HG03103 (cell line): ENCODE measurements around the gene CDKN1C.
"Not testable (repeated sequence)": the region's sequence is repeated elsewhere in the genome, so short reads cannot be mapped to it uniquely, and the experiment has no call there.

Experiments
- ATAC-seq: cut with Tn5 transposase; IDR thresholded peaks from one replicate; pipeline ENCODE4 v1.9.1; 2021; ENCODE audit warnings: low read depth; ENCODE audit not compliant: unreplicated experiment

The CDKN1C gene

DNA sequence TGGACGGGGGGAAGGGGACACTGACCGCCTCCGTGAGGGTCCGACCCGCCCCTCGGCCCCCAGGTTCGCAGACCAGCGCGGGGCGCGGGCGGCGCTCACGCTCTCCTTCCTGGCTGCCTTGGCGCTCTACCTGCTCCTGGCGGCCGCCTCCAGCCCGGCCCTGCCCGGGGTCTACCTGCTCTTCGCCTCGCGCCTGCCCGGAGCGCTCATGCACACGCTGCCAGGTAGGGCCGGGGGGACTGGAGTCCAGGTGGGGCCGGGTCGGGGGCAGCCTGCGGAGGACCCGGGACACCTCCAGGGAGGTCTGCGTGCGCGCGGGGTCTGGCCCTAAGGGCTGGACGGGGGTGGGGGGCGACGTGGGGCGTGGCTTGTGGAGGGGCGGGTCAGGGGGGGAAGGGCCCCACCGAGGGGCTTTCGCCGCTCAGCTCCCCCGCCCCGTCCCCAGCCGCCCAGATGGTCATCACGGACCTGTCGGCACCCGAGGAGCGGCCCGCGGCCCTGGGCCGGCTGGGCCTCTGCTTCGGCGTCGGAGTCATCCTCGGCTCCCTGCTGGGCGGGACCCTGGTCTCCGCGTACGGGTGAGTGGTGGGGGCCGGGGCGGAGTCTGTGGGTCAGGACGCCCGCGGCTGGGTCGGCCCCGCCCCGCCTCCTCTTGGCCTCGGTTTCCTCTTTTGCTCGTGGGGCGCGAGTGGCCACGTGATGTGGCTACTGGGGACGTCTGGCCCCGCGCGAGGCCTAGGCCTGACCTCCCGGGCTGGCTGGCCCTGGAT lies 23.7 kb upstream of the CDKN1C start:
- no peak for ATAC-seq

DNA sequence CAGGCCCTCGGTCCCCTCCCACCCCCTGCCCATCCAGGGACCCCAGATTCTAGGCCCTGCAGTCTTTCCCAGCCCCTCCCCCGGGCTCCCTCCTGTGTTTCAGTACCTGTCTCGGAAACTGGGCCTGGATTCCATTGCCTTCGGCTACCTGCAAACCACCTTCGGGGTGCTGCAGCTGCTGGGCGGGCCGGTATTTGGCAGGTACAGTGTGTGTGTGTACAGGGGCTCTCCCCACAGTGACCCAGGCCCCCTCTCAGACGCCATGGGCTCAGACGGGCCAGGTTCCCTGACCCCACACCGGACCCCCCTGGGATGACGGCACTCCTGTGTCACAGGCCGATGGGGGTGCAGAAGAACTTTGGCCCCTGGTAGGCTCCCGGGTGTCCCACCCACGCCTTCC lies 22.6 kb upstream of the CDKN1C start:
- ATAC-seq: no peak

DNA sequence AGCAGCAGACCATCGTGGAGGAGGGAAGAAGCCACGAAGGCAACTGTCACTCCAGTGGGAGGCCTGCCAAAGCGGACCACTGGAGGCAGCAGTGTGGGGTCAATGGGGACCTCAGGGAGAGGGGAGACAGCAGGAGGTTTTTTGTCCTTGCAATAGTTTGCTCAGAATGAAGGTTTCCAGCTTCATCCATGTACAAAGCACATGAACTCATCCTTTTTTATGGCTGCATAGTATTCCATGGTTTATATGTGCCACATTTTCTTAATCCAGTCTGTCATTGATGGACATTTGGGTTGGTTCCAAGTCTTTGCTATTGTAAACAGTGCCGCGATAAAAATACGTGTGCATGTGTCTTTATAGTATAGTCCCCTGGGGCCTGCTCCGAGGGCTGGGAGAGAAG lies 19.7 kb upstream of the CDKN1C start:
- not testable (repeated sequence) for ATAC-seq

DNA sequence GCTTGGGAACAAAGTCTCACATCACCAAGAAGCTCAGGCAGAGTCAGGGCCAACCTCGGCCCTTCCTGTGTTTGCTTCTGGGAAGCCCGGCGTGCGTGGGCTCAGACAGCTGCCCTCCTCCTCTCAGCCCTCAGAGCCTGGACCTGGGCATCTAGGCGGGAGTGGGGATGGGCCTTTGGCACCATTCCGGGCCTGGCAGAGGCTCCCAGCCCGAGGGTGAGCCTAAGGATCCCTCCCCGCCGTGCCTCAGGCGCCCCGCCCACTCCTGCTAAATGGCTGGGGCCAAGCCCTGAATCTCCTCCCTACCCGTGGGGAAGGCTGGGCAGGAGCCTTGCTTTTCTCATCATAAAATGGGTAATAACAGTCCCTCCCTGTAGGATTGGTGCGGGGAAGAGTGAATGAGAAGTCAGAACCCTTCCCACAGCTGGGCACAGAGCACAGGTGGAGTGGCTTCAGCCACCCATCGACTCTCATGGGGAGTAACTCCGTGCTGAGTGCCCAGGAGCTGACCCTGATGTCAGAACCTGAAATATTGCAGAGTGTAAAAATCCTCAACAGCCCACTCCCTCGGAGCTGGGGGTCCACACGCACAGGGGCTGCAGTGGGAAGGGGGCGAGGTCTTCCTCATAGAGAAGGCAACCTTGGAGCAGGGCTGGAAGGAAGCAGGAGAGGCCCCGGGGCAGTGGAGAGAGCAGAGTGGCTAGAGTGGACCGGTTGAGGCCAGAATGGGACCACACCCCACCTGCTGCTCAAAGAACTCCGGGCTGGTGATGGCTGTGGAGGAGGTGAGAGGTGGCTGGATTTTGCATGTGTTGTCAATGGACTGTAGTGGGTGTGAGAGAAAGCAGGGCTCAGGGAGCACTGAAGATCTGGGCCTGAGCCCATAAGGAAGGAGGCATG lies 18.8 kb upstream of the CDKN1C start:
- no peak for ATAC-seq

DNA sequence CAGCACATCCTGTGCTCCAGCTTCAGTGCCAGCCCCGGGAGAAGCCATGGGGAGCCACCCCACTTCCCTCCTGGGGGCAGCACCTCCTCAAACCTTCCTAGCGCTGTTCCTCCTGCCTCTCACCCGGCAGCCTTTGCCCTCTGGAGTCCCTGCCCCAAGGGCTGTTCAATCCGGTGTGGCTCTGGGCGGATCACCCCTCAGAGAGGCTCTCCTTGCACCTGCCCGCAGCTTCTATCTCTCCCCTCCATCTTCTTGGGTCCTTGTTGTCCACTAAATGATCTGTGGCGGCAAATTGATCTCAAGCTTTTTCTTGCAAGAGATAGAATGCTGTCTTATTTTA lies 18.1 kb upstream of the CDKN1C start:
- no peak for ATAC-seq

DNA sequence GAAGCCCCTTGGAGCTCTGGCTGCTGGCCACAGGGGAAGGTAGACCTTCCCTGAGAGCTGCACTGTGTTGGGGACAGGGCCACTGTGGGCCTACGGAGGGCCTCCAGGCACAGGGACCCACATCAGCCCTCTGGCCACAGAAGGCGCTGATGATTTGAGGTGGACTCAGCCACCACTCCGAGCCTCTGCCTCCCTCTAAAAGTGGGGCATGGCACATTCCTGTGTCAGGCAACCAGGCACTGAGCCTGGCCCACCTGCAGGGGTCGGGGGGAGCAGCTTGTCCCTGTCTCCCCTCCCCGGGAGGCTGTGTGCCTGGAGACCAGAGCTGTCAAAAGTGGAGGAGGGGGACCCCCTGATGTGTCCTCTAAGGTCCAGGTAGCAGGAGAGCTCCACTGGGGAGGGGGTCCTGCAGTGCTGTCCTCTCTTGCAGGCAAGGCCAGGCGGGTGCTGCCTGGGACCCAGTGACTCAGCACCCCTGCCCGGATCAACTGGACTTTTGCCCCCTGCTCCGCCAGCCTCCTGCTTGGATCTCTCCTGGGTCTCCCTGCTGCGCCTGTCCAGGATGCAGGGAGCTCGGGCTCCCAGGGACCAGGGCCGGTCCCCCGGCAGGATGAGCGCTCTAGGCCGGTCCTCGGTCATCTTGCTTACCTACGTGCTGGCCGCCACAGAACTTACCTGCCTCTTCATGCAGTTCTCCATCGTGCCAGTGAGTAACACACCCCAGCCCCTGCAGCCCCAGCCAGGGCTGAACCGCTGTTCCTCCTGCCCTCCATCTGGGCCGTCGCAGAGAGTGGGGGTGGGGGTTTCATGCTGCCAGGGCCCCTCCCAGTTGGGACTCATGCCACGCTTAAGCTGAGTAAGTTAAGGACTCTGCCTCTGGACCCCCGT lies 17.5 kb upstream of the CDKN1C start:
- ATAC-seq: no peak

DNA sequence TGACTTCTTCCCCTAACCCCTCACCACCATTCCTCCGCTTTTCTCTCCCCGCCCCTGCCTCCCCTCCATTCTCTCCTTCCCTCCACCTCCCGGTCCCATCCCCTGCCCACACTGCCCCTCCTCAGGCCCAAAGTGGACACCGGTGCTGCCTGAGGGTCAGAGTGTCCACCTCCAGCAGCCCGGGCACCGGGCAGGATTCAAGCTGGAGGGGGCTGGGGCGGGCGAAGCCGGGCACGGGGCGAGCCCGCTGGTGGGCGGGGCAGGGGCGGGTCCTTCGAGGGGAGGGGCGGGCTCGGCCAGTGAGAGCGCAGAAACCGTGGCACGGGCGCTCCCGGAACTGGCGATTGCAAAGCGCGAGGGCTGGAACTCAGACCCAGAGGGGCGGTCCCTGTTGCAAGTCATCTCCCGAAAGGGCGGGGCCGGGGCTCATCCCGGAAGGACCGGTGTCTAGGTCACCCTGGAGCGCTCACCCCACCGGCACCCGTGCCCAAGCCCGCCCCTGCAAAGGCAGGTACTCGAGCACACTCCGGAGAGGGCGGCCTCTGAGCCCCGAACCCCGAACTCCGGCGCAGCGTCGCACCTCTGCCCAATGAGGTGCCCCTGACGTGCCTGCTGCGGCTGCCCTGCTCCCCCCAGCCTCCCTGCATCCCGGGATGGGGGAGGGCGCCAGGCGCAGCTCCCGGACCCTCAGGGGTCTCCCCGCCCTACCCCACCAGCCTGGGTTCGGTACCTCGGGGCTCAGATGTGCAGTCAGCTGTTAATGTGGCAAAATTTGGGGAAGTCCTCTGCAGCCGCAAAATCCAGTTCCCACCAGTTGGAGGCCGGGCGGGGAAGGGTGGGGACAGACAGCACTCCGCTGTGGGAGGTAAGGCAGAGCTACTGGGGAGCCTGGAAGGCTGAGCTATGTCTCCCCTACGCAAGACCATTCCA lies 16.5 kb upstream of the CDKN1C start:
- peak; percentile 93 for ATAC-seq

DNA sequence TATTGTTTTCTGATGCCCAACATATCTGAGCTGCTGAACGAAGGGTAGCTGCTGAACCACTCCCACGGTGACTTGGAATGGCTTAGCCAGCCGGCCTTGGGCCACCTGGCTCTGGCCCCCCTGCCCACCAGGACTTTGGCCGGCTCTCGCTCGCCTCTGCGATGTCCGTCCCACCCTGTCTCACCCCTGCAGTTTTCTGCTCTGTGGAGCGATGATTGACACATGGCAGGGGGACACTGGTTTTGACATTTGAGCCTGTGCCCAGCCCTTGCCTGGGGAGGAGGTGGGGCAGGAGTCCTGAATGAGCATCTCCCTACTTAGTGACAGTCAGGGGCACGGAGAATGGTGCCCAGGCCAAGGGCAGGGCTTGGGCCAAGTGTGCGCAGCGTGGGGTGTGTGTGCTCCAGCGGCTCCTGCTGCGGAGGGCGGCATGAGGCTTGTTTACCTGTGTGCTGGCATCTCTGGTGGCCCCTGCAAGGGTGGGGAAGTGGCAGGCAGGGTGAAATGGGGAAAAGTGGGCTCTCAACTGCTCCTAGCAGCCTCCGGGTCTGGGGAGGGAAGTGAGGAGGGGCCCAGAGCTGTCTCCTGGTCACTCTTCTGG lies 15.7 kb upstream of the CDKN1C start:
- ATAC-seq: no peak

DNA sequence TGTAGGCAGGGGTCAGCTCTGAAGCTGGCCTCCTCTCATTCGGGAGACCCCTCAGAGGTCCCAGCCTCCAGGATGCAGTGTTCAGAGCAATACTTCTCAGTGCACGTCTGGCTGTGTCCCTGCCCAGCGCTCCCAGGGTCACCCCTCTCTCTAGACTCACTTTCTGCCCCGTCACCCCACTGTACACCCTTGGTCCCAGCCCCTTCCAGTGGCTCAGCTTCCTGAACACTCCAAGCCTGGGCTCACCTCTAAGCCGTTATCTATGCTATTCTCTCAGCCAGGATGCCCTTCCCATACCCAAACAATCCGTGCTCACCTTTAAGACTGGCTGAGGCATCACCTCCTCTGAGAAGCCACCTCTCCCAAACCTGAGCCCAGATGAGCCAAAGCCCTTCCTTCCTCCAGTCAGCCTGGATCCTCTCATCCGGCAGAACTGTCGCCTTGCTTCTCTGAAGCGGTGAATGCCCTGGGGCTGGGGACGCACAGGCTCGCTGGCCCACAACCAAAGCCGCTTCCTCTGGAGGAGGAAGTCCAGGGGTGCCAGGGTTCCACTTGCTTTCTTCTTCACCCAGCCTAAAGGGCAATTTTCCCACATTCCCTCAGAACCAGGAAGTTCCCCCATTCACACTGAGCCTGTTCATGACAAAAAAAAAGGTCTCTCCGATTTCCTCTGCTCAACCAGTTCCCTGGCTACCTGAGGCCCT lies 13.7 kb upstream of the CDKN1C start:
- no peak for ATAC-seq

DNA sequence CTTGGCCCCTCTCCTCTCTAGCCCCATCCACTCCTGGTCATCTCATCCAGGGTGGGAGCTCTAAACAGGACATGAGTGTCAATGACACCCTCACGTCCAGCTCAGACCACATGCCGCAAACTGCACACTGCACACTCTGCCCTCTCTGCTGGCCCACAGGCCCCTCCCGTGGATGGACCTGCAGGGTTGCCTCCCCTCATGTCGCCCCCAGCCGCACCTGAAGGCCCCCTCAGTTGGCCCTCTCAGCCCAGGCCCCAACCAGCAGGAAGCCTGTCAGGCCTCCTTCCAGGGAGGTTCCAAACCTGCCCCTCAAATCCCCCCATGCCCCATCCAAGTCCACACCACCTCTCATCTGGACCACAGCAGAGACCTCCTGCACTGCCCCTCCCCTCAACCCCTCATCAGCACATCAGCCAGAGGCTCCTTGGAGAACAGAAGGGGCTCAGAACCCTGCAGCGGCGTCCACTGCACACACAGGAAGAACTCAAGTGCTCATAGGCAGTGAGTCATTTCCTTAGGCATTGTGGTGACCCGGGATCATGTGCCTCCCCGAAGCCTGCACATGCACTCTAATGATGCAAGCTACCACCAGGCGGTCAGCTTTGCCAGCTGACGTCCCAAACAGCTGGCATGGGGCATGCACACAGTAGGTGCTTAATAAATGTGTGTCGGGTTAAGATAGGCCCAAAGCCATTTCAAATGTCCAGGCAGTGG lies 12.9 kb upstream of the CDKN1C start:
- ATAC-seq: no peak

DNA sequence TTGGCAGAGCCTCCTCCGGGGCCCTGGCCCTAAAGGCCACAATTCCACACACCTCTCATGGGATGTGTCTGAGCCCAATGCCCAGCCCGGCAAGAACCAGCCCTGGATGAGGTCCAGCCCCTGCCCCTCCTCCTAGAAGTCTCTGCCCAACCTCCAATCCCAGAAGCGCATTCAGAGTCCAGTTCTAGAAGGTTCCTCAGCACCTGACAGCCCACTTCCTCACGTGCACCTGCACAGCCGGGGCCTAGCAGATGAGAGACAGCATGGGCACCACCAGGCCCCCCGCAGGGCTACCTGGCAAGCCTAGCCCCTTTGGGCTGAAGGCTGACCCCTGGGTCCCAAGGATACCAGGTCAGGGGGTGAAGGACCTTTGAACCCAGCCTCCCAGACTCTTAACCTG lies 11.5 kb upstream of the CDKN1C start:
- ATAC-seq: no peak

DNA sequence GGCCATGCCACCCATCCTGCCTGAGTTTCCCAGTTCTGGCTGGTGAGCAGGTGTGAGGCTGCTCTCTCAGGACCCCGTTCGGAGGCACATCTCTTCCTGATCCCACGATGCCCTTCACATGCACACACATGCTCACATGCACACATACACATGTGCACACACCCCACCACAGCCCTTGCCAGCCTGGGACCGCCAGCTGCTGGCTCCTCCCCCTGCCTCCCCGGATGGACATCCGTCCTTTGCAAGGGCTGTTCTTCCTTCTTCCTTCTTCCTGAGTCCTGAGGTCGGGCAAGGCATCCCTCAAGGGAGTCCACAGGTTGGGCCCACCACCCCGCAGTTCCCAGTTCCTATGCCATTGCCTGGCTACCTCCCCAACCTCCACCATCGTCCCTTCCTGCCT lies 10.5 kb upstream of the CDKN1C start:
- no peak for ATAC-seq

DNA sequence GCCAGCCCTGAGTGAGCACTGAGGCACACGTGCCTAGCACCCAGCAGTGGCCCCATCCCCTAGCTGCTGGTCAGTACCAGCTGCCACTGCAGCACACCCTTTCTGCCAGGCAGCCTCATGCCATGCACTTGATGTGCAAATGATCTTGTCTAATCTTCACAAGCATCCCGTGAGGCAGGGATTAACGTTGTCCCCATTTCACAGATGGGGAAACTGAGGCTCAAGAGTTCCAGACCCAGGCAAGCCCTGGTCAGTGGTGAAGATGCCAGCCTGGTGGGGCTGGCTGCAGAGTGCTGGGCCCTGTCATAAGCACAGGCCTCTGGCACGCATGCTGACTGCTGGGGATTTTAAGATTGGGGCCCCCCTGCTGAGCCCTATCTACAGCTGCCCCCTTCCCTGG lies 8.4 kb upstream of the CDKN1C start:
- no peak for ATAC-seq

DNA sequence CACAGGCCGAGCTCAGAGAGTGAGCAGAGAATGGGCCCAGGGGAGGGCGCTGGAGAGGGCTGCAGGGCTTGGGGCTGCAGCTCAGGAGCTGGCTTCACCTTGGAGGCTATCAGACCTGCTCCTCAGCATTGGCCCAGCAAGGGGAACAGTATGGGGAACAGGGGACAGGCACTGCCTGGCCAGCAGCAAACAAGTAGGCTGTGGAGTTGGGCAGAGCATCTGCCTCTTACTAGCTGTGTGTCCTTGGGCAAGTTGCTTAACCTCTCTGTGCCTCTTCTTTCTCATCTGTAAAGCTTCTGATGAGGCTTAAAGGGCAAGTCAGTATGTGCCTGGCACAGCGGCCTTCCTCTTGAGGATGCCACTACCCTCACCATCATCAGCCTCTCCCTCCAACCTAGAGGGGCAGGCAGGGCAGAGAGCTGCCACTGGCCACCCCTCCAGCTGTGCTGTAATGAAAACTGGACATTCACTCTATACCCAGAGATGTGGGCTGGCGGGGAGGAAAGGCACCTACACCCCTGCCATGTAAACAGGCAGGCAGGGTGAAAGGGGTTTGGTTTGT lies 7.5 kb upstream of the CDKN1C start:
- no peak for ATAC-seq

DNA sequence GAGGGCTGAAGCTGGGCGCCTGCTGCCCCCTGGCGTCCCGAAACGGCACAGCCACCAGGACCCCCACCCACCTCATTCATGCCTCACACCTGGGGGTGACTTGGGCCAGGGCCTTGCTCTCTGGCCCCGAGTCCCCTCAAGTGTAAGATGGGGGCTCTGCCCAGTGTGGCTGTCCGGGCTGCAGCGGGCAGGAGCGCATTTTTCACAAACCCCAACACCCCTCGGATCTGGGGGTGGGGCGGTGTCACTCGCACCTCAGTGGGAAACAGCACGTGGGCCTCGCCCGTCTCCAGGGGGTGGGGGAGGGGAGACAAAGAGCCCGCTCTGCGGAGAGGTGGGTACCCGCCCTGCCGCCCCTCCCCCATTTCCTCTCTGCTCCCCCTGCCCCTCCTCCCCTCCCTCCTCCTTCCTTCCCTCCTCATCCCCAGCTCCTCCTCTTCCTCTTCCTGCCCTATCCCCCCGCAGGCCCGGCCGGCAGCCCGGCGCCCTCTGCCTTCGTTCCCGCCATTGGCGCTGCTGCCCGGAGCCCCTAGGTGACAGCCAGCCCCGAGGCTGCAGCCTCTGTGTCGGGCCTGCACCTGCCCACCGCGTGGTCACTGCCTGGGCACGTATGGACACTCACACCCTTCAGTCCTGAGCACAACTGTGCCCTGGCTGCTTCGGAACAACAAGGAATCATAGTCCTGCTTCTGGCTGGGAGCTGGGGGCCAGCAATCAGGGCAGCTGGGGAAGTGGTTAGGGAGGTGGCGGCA lies 6.8 kb upstream of the CDKN1C start:
- no peak for ATAC-seq

DNA sequence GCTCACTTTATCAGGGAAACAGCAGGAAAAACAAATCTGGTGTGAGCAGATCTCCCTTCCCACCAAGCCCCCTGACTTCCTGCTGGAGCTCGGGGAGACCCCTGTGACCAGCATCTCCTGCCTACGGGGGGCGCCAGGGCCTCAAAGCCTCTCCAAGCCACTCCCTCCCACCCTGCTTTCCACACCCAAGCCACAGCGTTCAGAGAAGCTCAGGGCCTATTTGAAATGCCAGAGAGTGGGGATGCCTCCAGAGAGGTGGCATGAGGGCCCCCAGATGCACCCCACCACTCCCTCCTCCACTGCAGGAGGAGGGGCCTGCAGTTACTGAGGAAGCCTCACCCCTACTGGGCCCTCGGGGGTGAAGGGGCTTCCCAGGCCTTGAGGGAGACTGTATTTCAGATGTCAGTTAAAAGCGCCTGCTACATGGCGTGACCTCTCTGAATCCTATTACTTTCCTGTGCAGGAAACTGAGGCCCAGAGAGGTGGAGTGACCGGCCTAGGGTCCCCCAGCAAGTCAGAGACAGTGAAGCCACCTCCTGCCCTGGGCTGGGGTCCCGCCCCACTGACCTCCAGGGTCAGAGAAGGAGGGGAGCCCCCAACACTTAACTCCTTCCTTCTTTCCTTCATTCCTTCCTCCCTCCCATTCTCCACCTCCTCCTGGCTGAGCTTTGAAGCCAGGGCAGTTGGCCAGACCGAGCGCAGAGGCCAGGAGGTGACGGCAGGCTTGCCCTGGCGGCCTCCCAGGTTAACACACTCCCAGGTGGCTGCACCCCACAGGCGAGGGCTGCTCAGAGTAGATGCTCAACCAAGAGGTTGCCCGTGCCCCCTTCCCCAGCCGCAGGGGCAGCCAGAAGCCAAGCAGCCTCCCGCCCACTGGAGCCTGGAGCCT lies 6.0 kb upstream of the CDKN1C start:
- no peak for ATAC-seq
